Chondrocyte (in vitro differentiated cells): ENCODE results near the gene PCDHGA9. TPM values are rescaled to one million over a fixed set of nuclear protein-coding genes. Genes with fewer than 3 reads are reported as not detected.
"Not testable (repeated sequence)": the region's sequence is repeated elsewhere in the genome, so short reads cannot be mapped to it uniquely, and the experiment has no call there.

Source experiments
- DNase-seq: peaks from one replicate; pipeline ENCODE4 v3.0.0; 2021; ENCODE audit warnings: mixed read lengths, low spot score
- H3K27ac Mint-ChIP-seq: one replicate; pipeline ENCODE4 v1.8.0; 2021; ENCODE audit warnings: mild to moderate bottlenecking, moderate library complexity, mixed read lengths; ENCODE audit not compliant: unreplicated experiment
- H3K27me3 Mint-ChIP-seq: 2 replicates; pipeline ENCODE4 v1.8.0; 2021; ENCODE audit warnings: low read depth, mixed read lengths
- H3K36me3 Mint-ChIP-seq: 2 replicates; pipeline ENCODE4 v1.8.0; 2021; ENCODE audit warnings: low read depth, mixed read lengths
- H3K4me1 Mint-ChIP-seq: 2 replicates; pipeline ENCODE4 v1.8.0; 2021; ENCODE audit warnings: low read depth, mild to moderate bottlenecking, mixed read lengths
- H3K4me3 Mint-ChIP-seq: one replicate; pipeline ENCODE4 v1.8.0; 2021; ENCODE audit warnings: mild to moderate bottlenecking, moderate library complexity, mixed read lengths; ENCODE audit not compliant: unreplicated experiment
- H3K9me3 Mint-ChIP-seq: 2 replicates; pipeline ENCODE4 v1.8.0; 2021; ENCODE audit warnings: low read depth, mixed read lengths
- CTCF ChIP-seq: fragments of 200-600 bp; sonication (generic); IDR thresholded peaks from 2 replicates; pipeline ENCODE4 v1.5.0; 2021; ENCODE audit warnings: antibody characterized with exemption, mild to moderate bottlenecking, moderate library complexity
- total RNA-seq: library from RNA; stranded (reverse); gene quantifications from 3 replicates; pipeline ENCODE4 v1.2.1, GENCODE V29; 2021

Gene PCDHGA9
- total RNA-seq, 1 donor from 2014 or later: 1.4 TPM

GRCh38 chr5:141398608-141399007, 4.0 kb upstream of the PCDHGA9 start:
- H3K36me3 Mint-ChIP-seq: peaks cover 13% of the 10 kb centered on the region
- no peaks in the 10 kb centered on the region for H3K27me3 Mint-ChIP-seq
- H3K4me3 Mint-ChIP-seq: no peak overlapping the region
- H3K4me1 Mint-ChIP-seq: no peaks in the 10 kb centered on the region
- TF ChIP-seq CTCF: no peak
- no peak overlapping the region for H3K27ac Mint-ChIP-seq
- DNase-seq: no peak
- H3K9me3 Mint-ChIP-seq: peaks cover 29% of the 10 kb centered on the region

- Mint-ChIP-seq H3K27me3 (no peaks in the 10 kb centered on the region), H3K9me3 (peaks cover 30% of the 10 kb centered on the region), H3K27ac (no peak overlapping the region), H3K36me3 (peaks cover 15% of the 10 kb centered on the region), H3K4me1 (no peaks in the 10 kb centered on the region), H3K4me3 (no peak overlapping the region)
- TF ChIP-seq CTCF: no peak
- peak; percentile 82 for DNase-seq
Measured at GRCh38 chr5:141399555-141400258, 2.9 kb upstream of the PCDHGA9 start.

- peaks cover 25% of the 10 kb centered on the region for H3K9me3 Mint-ChIP-seq
- H3K4me1 Mint-ChIP-seq: peaks cover 9% of the 10 kb centered on the region
- DNase-seq: no peak
- H3K4me3 Mint-ChIP-seq: no peak overlapping the region
- no peaks in the 10 kb centered on the region for H3K27me3 Mint-ChIP-seq
- no peak overlapping the region for H3K27ac Mint-ChIP-seq
- no peak for TF ChIP-seq CTCF
- peaks cover 18% of the 10 kb centered on the region for H3K36me3 Mint-ChIP-seq
Measured at GRCh38 chr5:141403387-141403786, 809 bp downstream of the PCDHGA9 start.

GRCh38 chr5:141407790-141408505, 5.4 kb downstream of the PCDHGA9 start, which contains the start of gene PCDHGB6:
Gene PCDHGB6 (plus strand): TSS chr5:141408021. CDS start chr5:141408203, 182 bp downstream.
- Mint-ChIP-seq H3K27ac (peak within 1 kb of the TSS; percentile 98), H3K4me3 (peak within 1 kb of the TSS; percentile 93), H3K9me3 (peaks cover 27% of the 10 kb centered on the region), H3K4me1 (peaks cover 32% of the 10 kb centered on the region), H3K36me3 (peaks cover 34% of the 10 kb centered on the region)
- H3K27me3 Mint-ChIP-seq, DNase-seq: not testable (repeated sequence)
- TF ChIP-seq CTCF: peak; percentile 89

GRCh38 chr5:141409598-141410306, 7.2 kb downstream of the PCDHGA9 start:
- Mint-ChIP-seq H3K36me3 (peaks cover 44% of the 10 kb centered on the region), H3K27ac (no peak overlapping the region), H3K4me3 (peak overlapping the region; percentile 93), H3K9me3 (peaks cover 36% of the 10 kb centered on the region), H3K27me3 (no peaks in the 10 kb centered on the region), H3K4me1 (peaks cover 41% of the 10 kb centered on the region)
- no peak for DNase-seq
- TF ChIP-seq CTCF: no peak
